Gastroesophageal sphincter (tissue), 3 donors: ENCODE data around the gene HOMER2.

Source experiments
- EP300 ChIP-seq: sonication (generic); formaldehyde crosslinking; IDR thresholded peaks from one replicate; pipeline ENCODE4 v1.6.1; 2017; ENCODE audit warnings: antibody characterized with exemption, mild to moderate bottlenecking
- POLR2AphosphoS5 ChIP-seq: sonication (generic); formaldehyde crosslinking; IDR thresholded peaks from one replicate; pipeline ENCODE4 v1.6.1; 2017; ENCODE audit warnings: antibody characterized with exemption
- TF ChIP-seq, protein P1 (sequence below), 4 experiments: fragments of 200-600 bp in 2 of 4; fragments of 450-650 bp in 2 of 4; sonication (generic) in 1 of 4; IDR thresholded peaks; one replicate each; pipeline ENCODE4 v1.5.1; 2017 to 2019; ENCODE audit warnings: antibody characterized with exemption in 4 of 4, mild to moderate bottlenecking in 2 of 4, moderate library complexity in 2 of 4

- TF ChIP-seq, protein P1, sequence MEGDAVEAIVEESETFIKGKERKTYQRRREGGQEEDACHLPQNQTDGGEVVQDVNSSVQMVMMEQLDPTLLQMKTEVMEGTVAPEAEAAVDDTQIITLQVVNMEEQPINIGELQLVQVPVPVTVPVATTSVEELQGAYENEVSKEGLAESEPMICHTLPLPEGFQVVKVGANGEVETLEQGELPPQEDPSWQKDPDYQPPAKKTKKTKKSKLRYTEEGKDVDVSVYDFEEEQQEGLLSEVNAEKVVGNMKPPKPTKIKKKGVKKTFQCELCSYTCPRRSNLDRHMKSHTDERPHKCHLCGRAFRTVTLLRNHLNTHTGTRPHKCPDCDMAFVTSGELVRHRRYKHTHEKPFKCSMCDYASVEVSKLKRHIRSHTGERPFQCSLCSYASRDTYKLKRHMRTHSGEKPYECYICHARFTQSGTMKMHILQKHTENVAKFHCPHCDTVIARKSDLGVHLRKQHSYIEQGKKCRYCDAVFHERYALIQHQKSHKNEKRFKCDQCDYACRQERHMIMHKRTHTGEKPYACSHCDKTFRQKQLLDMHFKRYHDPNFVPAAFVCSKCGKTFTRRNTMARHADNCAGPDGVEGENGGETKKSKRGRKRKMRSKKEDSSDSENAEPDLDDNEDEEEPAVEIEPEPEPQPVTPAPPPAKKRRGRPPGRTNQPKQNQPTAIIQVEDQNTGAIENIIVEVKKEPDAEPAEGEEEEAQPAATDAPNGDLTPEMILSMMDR (IDR thresholded peaks at IDR 0.05): no peak
- TF ChIP-seq POLR2AphosphoS5 (no peak), EP300 (no peak)
Observed at GRCh38 chr15:82910721-82911120, 41.8 kb downstream of the HOMER2 start.
